Right forelimb (tissue), 1 donor: ENCODE data around the gene SUDS3.

Experiments
- DNase-seq: peaks from one replicate; pipeline ENCODE4 v3.0.0-alpha.2; 2018

SUDS3 gene

DNA sequence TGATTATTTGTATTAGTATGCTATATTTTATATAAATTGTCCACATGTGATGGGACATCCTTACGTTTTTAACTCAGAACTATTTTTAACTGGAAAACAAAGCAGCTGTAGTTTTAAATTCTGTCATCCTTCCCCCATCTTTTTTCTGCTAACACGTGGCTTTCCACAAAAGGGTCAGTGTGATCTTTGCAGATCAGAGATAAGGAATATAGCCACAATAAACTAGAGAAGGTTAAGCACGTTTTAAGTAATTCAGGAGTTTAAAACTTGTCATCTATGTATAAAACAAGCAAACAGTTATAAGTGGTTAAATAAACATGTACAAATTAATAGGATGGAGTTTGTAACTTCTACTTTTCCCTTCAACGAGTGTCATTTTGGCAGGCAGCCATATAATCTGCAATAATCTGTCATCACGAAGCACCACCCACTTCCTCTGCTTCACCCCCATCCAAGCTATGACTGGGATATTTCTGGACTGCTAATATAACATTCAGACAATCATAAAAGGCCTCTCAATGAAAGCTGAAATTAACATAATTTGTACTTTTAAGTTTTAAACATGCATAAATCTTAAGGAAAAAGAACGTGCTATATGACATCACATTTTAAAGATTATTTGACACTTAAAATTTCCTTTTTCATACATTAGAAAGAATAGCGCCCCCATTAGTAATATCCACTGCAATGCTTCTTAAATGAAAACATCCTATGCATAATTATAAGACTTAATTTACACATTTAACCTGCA, 18.9 kb upstream of the SUDS3 start:
- DNase-seq = no peak

DNA sequence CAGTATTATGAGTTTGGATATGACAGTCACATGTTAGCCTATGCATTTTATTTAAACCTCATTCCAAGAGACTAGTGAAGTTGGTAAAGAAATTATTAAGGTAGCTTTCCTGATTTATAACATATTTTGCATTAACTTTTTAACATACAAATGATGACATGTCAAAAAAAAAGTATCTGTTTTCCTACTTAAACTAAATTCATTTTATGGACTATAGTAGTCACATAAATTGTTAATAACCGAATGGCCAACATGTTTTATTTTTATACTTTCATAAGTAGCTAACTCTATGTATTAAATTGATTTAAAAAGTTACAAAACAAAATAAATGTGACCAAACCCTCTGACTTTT, 18.4 kb upstream of the SUDS3 start:
- DNase-seq = no peak

- no peak for DNase-seq
Measured at GRCh38 chr12:118358612-118359540, 17.5 kb upstream of the SUDS3 start.

GRCh38 chr12:118359541-118359915, 16.8 kb upstream of the SUDS3 start:
- DNase-seq = no peak

DNA sequence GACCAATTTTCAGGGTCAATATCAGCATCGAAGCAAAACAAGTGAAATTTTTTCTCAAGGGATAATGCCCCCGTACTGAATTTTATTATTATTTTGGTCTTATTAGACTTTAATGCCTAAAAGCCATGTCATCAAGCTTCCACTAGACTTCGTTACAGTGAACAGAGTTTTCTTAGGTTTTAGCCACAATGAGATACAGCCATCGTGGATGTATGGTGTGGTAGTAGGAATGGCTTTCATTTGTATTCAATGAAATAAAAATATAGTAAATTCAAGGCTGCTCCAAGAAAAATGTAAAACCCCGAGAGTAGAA, 15.3 kb upstream of the SUDS3 start:
- DNase-seq = no peak

DNA sequence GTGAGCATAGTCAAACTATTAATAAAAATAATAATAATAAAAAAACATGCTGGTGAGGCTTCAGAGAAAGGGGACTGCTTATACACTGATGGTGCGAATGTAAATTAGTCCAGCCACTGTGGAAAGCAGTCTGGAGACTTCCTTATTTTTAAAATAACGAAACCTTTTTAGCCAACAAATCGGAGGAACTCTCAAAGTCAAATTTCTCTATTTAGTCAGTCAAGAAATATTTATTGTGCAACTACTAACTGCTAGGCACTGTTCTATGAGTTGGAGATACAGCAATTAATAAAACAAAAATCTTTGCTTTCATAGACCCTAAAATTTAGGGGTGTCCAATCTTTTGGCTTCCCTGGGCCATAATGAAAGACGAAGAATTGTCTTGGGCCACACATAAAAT, 14.5 kb upstream of the SUDS3 start:
- no peak for DNase-seq

DNA sequence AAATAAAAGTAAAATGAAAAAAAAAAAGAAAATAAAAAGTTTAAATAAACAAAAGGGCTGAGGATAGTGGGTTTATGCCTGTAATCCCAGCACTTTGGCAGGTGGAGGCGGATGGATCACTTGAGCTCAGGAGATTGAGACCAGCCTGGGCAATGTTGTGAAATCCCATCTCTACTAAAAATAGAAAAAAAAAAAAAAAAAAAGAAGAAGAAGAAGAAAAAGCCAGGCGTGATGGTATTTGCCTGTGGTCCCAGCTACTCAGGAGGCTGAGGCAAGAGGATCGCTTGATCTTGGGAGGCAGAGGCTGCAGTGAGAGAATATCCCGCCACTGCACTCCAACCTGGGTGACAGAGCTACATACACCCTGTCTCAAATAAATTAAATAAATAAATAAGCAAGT, 7.5 kb upstream of the SUDS3 start:
- DNase-seq = no peak

DNA sequence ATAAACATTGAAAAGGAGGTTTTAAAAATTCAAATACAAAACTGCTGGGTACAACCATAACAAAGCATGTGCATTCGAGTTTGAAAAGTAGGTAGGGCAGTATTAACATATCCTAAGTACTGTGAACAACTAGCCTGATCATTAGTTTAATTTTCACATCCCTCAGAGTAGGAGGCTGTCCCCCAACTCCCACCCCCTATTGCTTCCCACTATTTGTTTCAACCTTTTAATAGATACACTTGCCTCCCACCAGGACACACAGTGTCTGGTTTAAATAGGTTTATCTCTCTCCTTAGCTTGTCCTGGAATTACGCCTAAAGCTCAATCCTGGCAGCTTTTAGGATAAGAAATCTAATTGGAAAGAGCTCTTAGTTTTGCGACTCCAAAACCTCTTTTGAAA, 5.8 kb upstream of the SUDS3 start:
- no peak for DNase-seq

GRCh38 chr12:118371321-118372282, 4.8 kb upstream of the SUDS3 start:
- no peak for DNase-seq

DNA sequence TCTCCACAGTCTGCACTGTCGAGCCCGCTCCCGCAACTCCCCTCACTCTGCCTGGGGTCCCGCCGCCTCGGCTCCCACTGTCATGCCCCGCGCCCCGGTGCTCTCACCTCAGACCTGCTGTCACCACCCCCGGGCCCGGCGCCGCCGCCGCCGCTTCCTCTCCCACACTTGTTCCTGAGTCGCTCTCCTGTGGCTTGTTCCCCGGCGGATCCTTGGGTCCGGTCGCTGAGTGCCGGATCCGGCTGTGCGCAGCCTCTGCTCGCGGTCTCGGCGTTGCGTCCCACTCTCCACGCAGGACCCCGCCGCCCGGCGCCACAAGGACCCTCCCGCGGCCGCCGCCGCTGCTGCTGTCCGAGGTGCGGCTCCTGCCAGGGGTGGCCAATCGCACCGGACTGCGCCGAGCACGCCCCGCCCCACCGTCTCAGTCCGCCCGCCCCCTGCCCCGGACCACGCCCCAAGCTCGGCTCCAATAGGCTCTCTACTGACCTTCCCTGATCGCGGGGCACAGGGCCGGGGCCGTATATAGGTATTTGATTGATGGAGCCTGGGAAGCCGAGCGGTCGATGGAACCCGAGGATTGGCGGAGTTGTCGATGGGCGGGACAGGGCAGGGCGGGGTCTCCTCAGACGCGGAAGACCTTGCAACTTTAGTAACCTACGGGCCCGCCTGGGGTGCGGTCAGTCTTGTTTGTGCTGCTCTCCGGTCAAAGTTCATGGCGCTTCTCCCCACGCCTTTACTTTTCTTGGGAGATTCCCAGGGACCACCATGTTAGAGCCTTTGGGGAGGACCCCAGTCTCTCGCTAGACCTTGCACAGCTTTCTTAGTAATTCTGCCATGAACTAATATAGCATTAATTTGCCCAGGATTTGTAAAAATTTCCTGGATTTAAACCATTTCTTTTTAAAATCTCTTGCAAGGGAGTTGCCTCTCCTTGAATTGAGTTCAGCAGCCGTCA, 3.5 kb upstream of the SUDS3 start, which contains the start of gene TAOK3:
Gene TAOK3, minus strand, starts transcription at position 367 of the 955 bp plus-strand sequence. CDS start 117,340 bp downstream, outside the sequence.
- peak; percentile 98 for DNase-seq

DNA sequence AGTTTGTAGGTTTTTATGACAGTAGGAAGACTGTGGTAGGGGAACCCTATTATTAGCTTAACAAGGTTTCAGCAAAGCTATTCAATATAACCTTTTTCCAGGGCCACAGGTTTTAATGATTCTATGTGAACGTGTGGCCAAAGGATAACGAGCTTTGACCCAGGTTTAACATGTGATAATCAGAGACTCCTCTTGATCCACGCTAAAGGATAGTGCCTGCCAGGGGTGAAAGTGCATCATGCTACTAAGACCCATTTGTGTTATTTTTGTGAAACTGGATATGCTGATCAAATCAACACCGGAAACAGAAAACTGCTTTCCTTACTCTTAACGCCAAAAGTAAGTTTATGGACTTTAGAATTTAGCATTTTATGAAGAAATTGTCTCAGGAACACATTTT, 2.7 kb upstream of the SUDS3 start:
- no peak for DNase-seq

GRCh38 chr12:118374126-118374725, 2.1 kb upstream of the SUDS3 start:
- DNase-seq = no peak

DNA sequence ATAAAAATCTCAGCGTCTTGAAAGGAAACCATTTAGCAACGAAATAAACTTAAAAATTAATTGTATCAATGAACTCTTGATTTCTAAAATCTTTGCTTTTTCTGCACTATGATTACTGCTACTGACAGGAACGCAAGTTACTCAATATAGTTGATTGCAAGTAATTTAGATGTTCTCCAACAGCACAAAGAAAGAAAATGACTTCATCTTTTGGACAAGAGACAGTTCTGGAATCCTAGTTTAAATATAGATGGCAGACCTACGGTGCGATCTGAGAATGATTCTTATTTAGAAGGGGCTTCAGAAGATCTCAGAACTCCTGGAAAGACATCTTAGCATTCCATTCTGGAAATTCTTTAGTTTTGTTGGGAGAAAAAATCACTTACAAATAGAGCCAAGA, 1.4 kb upstream of the SUDS3 start:
- DNase-seq = no peak

- DNase-seq = no peak
Measured at GRCh38 chr12:118375348-118375747, 1.0 kb upstream of the SUDS3 start.

DNA sequence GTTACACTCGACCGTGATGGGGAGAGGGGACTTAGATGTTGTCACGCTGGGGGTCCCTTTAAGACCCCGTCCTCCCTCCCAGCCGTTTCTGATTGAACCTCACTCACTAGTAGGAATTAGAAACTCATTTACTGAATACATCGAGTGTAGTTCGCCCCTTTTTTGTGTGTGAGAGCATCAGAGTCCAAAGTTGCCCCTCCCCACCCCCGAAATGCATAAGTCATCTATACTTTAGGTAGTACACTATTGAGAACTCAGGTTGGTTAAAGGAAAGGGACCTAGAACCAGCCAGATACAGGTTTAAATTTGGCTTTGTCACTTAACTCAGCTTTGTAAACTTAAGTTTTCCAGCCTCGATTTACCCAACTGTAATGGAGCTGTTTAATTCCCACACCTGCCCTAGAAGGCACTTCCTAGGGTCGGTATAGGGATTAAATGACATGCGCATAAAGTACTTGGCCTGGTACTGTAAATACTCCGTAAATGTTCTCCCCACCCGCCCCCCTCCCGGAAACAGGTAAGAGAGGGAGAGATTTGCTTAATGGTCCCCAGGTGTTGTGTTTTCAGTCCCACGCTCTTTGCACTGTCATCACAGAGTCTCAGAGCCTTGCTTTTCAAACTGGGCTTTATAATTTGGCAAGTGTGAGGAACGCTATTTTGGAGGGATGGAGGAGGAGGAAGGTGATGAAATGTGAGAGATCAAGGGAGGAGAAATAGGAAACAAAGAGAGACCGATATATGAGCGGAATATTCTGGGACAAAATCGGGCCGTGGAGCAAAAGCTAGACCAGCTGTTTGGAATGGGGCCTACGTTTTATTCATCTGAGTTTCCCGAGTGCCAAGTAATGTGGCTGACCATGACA, 897 bp downstream of the SUDS3 start:
- DNase-seq = no peak

GRCh38 chr12:118377884-118378470, 1.6 kb downstream of the SUDS3 start:
- DNase-seq = peak; percentile 87

GRCh38 chr12:118391424-118391823, 15.1 kb downstream of the SUDS3 start:
- DNase-seq = no peak

- no peak for DNase-seq
Measured at GRCh38 chr12:118391836-118392235, 15.5 kb downstream of the SUDS3 start.

- DNase-seq = no peak
Measured at GRCh38 chr12:118397708-118398440, 21.5 kb downstream of the SUDS3 start.
